CD4-positive, alpha-beta T cell treated with Interleukin-21 for 1 hour (primary cell): ENCODE data around the gene SRR.

Experiments
- DNase-seq: peaks from one replicate; pipeline ENCODE4 v3.0.0-alpha.2; 2020

The SRR gene

DNA sequence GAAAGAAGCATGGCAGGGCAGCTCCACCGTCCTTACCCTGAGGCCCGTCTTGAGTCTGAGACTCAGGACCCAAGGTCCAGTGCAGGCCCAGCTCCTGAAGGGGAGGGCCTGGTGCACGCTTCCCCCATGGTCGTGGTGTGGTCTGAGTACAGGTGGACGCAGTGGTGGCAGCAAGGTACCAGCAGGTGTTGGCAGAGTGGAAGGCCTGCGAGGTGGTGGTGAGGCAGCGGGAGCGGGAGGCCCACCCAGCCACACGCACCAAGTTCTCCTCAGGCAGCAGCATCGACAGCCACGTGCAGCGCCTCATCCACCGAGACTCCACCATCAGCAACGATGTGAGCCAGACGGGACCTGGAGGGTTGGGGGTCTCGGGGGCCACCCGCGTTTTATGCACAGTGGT, 69.4 kb downstream of the SRR start:
- no peak for DNase-seq
